HG03139 (cell line): ENCODE results near the gene NRXN3.

ENCODE experiments used
- ATAC-seq: cut with Tn5 transposase; IDR thresholded peaks from one replicate; pipeline ENCODE4 v1.9.1; 2021; ENCODE audit not compliant: unreplicated experiment

Gene NRXN3

DNA sequence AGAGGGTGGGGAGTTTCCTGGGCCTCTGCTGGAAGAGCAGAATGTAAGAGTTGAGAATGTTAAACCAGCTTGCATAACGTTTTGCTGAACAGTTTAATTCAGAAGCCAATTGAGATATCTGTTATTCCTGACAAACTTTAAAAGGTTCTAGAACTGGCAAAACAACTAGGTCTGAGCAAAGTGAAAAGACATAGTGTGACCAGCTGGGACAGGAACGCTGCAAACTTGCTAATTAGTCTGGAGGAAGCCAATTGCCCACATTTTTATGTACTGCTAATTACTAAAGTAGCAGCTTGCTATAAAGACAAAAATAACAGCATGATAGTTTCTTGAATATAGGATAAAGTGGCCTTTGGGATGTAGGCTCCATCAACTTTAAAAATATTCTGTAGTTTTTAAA, 704.9 kb downstream of the NRXN3 start:
- no peak for ATAC-seq

DNA sequence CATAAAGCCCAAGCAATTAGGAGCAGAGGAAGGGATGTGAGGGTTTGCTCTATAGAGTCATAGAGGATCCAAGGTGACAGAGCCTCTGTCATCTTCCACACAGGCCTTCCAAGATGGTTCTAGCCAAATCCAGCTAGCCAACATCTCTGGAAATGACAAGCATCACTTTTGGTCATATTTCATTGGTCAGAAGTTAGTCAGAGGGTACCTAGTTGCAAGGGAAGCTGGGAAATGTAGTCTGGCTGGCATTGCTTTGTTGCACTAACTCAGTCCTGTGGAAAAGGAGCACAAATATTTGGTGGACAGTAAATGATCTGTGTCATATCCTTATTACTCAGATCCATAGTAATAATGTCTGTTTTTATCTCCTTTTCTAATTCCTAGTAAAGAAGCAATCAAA, 715.7 kb downstream of the NRXN3 start:
- ATAC-seq, result no peak

DNA sequence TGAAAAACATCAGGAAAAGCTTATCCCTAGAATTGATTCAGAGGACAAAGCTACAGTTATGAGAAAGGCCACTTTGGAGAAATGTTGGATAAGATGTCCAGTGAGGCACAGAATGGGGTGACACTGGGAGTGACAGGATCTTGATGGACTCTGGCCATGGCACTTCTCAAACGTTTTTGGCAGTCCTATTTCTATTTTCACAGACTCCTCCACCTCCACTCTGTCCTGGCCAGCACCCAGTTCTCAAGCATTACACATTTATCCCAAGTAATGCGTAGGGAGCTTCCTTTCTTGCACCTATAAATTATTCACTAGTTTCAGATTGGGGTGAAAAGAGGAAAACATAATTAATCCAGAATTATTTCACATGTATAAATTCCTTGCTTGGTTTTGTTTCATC, 727.3 kb downstream of the NRXN3 start:
- ATAC-seq, result no peak

DNA sequence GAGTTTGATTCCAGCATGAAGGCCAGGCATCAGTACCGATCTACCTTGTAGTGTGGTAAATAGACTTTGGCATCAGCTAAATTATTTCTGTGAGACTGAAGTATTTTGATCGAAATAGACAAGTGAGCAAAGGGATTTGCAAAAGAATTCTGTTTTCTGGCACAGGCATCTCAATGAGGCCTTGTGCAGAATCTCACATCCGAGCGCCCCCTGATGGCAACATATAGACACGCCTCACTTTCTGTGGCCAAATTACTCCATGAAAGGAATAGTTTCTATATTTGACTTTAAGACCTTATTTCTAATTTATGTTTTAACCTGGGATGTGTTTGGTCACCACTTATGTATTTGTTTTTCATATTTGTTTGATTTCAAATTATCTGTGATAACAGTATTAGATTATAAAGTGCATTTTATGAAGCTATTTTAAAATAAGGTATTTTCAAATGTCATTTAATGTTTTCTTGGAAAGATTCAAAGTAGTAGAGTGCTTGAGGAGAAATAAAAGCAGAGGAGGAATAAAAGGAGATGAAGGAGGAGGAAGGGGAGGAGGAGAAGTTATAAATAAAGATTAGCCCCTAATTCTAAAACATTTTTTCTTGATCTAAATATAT, 731.9 kb downstream of the NRXN3 start:
- no peak for ATAC-seq

DNA sequence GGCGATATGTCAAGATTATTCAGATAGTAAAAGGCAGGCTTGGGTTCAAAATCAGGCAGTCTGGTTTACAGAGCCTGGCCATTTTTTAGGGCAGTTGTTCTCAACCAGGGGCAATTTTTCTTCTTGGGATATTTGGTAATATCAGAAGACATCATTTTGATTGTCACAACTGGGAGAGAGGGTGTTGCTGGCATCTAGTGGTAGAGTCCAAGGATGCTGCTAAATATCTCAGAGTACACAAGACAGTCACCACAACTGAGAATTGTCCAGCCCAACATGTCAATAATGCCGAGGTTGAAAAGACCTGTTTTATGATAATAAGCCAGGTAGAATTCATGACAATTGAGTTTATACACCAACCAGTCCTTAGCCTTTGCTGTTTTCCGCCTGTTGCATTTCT, 733.9 kb downstream of the NRXN3 start:
- ATAC-seq, result no peak

DNA sequence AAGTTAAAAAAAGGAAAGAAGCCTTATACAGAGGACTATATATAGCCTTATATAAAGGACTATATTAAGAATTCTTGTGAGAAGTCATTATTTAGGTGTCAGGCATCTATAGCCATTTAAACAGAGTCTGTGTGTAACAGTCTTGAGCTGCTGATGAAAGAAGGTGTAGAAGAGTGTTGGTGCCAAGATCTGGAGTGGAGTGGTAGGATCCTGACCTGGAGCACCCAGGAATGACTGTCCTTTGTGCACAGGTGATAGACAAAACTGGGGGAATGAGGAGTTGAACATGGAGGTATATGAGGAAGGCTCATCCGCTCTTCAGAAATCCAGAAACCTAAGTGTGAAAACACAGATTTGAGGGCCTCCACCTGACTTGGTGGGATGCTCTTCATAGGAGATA, 747.3 kb downstream of the NRXN3 start:
- ATAC-seq, result no peak

DNA sequence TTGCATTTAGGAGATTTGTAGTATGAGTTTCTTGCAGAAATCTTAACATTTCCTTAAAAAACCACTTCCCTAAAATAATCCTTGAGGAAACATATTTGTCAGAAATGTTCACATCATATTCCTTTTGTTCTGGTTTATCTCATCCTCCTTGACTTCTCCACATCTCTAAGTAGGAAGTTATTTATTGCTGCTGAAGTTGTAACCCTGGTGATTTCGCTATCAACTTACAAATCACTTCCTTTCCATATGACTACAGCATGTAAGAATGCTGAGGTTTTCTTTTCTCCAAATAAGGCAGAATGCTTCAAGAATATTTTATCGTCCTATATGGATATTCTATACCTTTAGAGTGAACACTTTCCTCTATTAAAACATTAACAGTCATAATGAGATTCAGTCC, 751.7 kb downstream of the NRXN3 start:
- ATAC-seq, result no peak

DNA sequence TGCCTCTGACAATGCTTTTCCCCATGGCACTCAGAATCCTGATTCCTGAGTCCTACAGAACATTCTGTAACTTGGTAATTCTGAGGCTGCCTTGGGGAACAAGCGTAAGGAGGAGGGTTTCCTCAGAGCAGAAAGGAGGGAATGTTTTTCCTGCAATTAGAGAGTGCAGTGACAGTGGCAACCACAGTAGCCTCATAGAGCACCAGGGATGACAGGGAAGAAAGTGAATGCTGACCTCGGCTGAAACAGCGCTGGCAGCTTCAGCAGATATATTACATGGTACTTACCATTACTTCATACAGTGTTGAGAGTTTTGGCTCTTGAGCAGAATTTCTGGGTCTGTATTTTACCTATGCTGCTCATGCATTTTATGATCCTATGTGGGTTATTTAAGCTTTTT, 757.1 kb downstream of the NRXN3 start:
- ATAC-seq, result no peak

DNA sequence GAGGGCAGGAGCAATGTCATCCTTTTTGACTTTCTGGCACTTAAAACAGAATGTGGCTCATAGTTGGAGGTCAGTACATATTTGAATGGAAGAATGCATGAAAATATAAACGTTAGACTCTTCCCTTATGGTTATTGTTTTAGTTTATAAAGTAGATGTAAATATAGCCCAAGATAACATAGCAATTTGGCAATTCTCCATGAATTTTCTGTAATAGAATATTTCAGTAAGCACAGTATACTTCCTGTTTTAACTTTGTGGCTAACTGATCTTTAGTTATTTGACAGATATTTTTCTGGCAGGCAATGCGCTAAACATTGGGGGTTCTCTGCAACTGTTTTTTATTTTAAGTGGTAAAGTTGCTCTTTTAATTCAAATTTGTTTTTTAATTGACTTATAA, 763.0 kb downstream of the NRXN3 start:
- no peak for ATAC-seq

DNA sequence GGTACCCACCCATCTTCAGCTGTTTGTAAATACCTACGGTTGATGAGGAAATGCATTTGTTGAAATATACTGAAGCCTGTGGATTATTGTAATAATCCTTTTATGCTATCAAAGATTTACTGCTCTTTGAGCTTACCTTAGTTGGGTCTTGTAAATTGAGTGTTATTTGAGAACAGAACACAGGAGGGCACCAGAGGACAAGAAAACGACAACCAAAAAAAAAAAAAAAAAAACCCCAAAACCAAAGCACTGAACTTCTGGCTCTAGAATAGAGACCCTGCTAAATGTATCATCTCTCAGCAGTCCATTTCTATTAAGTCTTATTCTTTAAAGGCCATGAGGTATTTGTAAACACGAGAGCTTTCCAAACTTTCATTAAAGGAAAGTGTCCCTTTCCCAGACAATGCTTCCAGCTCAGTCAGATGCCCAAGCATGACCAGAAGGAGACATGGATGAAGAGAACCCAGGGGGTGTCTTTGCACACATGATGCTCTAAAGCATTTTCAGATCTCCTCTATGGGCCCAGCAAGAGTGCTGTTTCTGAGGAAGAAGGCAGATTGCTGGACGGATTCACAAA, 763.9 kb downstream of the NRXN3 start:
- ATAC-seq, result no peak

DNA sequence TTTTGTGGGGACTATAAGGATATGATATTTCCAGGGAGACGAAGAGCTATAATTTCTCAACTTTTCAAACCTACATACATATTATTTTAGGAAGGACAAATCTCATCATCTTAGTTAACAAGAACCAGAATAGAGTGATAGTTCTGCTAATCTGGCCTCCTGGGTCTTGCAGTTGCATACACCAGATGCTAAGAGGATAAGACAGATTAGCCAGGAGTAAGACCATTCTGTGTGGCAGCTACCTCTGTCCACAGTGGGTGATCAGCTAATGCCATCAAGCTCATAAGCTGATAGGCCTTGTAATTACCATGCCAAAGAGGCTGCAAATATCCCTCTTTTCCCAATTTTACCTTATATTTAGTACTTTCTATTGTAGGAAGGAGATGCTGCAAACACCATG, 776.8 kb downstream of the NRXN3 start:
- ATAC-seq, result no peak

DNA sequence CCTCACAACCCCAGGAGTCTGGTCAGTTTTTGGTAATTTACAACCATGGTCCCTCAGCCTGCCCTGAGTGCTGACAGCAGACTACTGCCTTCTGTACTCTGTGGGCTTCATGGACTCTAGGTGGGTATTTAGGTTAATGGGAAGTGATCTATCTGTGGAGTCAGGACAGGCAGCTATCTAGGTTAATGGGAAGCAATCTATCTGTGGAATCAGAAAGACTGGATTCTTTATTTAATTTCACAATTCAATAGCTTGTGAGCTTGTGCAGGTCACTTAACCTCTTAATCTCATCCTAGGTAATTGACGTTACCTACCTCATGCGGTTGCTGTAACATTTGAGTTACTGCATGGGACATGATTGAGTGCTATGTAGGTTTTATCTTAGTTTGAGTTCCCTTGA, 777.5 kb downstream of the NRXN3 start:
- ATAC-seq, result no peak

DNA sequence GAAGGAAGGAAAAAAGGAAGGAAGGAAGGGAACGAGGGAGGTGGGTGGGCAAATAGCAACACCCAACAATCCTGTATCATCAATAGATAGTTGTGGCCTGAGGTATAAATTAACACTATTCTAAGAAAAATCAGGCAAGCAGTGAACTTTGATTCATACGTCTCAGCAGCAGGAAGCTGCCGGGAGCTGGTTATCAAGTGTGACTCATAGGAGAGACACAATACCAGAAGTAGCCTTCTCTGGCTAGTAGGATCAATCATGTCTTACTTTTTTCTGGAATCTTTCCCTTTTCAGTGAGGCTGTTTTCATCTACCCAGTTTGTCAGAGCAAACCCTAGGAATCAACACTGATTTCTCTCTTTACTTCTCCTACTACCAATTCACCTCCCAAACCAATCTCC, 780.5 kb downstream of the NRXN3 start:
- no peak for ATAC-seq

DNA sequence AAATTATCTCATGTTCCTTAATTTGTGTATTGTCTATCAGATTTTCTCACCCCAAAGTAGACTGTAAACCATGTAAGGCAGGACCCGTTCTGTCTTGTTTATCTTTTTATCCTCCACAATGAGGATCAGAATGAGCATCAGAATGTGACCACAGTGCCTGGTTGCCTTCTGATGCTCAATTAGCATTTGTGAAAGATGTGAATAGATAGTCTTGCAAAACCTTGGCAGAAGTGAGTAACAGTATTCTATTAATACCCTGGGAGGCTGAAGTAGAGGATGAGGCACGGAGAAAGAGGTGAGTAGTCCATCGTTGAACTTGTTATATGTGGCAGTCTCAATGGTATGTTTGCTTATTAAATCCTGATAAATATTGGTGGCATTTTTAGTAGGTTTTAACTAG, 781.4 kb downstream of the NRXN3 start:
- no peak for ATAC-seq

DNA sequence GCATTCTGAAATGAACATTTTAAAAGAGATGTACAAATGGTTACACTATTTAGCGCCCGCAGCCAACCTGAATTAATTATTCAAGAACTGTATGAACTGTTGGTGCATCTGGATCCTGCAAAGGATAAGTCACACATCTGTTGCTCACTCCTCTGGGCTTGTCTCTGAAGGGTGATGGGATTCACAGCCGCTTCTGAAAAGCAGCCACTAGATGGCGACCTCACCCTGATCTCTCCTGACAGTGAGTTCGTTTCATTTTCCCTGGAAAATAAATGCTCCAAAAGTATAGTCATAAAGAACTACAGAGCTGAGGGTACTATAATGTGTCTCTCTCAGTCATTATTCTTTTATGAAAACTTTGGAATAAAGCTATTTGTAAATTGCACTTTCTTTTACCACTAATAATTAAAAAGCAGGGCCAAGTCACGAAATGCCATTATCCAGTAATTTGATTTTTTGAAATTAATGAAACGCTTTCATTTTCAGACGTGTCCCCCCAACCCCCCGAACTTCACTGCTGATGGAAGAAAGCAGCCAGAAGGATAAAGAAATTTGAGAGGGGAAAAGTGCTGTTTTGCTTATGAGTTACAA, 789.6 kb downstream of the NRXN3 start:
- ATAC-seq, result peak; percentile 90

DNA sequence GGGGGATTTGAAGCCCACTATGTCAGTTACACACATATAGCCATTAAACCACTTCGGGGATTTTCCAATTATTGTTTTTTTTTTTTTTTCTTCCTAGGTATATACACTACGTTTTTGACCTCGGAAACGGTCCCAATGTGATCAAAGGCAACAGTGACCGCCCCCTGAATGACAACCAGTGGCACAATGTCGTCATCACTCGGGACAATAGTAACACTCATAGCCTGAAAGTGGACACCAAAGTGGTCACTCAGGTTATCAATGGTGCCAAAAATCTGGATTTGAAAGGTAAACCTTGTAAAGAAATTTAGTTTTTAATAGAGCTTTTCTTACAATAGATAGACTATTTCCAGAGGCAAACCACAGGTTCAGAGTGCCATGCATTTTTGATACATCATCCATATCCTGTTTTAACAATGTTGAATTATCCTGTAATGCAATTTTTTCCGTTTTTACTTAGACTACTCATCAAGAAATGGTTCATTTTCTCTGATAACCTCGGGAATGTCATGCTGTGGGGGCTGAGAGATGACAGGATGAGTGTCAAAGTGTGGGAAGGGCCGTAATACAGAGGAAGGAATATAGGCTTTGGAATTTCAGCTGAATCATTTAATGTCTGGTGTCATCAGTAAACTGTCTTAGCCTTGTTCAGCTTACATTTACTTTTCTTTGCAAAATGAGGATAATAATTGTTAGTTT, 797.1 kb downstream of the NRXN3 start:
- ATAC-seq, result no peak

DNA sequence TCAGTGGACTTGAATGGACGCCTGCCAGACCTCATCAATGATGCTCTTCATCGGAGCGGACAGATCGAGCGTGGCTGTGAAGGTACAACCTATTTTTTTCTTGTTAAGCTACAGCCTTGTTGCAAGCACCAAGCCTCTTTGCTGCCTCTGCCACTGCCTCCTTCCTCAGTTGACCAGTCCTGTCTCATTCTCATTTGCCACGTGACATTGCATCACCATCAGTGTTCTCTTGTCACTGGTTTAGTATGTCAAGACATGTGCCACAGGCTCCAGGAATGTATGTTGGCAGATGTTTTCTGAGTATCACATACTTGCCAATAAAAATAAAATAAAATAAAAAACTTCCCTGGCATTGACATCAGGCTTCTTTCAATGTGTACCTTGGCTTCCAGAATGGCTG, 798.1 kb downstream of the NRXN3 start:
- no peak for ATAC-seq

DNA sequence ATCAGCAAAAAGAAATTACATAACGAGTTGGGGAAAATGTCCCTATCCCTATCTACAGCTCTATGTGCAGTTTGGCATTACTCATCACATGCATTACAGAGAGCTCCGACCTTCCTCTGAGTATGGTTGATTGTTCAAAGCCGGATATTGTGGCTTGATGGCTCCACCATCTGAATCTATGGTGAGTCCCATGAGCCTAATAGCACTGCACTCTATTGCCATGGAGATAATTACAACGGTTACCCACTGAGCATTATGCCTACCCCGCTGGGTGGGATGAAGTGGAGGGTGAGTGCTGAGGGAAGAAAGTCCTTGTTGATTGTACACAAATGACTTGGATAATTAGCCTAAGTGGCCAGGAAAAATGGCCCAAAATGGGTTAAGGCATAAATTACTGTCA, 800.5 kb downstream of the NRXN3 start:
- ATAC-seq, result no peak

DNA sequence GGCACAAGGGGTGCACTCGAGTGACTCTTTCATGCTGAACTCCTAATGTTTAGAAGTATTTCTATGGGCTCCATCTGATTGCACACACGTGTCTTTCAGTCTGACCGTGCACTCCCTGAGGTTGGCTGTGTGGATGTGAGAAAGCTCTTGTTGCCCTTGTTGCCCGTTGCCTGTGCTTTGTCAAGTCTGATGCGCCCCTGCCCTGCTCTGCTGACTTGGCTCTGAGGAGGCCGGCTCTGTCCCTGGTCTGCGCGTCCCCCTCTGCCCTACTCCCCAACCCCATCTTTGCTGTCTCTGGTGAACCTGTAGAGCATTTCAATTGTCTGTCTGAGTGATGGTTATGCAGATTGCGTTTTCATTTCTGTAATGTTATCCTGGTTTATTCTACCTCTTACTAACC, 802.3 kb downstream of the NRXN3 start:
- no peak for ATAC-seq

DNA sequence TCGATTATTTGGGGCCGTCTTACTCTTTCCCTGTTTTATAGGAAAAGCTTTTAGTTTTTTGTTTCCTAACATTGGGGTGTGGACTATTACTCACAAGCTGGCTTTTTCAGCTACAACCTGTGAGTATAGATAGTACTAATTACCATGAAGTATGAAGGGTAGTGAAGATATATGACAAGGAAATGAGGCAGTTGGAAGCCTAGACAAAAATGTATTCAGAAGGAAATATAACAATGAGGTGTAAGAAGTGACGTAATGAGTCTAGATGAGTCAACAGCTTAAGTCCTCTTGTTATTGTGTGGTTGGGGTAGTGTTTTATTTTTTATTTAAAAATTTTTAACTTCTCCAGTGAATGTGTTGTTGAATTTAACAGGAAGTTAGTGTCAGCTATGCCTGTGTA, 804.5 kb downstream of the NRXN3 start:
- no peak for ATAC-seq

DNA sequence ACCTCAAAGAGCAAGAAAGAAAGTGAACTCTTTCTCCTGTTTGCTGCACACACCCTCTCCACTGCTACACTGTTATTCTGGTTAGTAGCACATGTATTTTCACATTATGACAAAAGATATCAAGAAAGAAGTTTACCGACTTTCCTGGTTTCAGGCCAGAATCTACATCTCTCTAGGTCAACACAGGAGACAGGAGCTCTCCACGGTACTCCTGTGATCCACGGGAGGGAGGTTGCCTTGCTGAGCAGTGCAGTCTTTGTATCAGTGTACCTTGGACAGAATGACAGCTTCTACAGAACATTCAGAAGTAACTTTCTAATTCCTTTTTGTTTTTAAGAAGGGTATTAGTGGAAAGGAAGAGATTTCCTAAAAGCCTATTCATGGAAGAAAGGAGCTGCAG, 805.6 kb downstream of the NRXN3 start:
- no peak for ATAC-seq

DNA sequence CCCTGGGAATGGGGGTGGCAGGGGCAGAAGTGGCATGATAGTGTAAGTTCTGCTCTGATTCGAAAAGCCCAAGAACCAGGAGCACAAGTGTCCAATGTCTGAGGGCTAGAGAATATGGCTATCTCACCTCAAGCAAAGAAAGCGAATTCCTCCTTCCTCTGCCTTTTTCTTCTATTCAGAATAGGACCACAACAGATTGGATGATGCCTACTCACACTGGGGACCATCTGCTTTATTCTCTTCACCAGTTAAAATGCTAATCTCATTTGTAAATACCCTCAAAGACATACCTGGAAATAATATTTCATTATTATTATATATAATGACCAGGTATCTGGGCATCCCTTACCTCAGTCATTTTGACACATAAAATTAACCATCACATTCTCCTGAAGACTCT, 808.7 kb downstream of the NRXN3 start:
- ATAC-seq, result no peak
